Prostate gland (tissue), 2 donors: ENCODE results near the gene USP1.

Source experiments
- CTCF ChIP-seq, 4 experiments: fragments of 200-600 bp in 2 of 4; fragments of 450-650 bp in 2 of 4; sonication (generic) in 2 of 4; IDR thresholded peaks; 1 replicate in 3 of 4; 2 replicates in 1 of 4; pipeline ENCODE4 v1.5.1; 2016 to 2019; ENCODE audit warnings: antibody characterized with exemption in 4 of 4, mild to moderate bottlenecking in 2 of 4, moderate library complexity in 2 of 4
- POLR2A ChIP-seq: fragments of 450-650 bp; IDR thresholded peaks from one replicate; pipeline ENCODE4 v1.6.1; 2016; ENCODE audit warnings: antibody characterized with exemption, mild to moderate bottlenecking
- POLR2AphosphoS5 ChIP-seq: sonication (generic); formaldehyde crosslinking; IDR thresholded peaks from one replicate; pipeline ENCODE4 v1.6.1; 2017; ENCODE audit warnings: antibody characterized with exemption

DNA sequence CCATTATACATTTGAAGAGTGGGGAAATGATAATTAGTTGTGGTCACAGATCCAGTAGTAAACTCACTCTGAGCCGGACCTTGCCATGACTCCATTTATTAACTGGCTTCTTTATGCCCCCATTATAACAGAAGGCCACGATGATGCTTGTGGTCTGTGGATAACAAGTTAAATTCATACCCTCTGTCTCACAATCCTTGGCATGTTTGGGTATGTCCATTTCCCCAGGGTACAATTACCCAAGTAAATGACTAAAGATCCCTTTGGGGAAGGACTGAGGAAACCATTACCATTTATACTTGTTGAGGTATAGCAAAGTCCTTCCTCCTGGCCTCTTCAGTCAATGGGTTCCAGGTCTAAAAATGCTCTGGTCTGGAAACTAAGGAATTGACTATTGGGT, 7.3 kb upstream of the USP1 start:
- no peak for TF ChIP-seq POLR2A
- TF ChIP-seq CTCF (IDR thresholded peaks at IDR 0.05) = no peak
- no peak for TF ChIP-seq POLR2AphosphoS5
